Measurements from ENCODE around the gene SDR9C7. TPM values are rescaled to one million over a fixed set of nuclear protein-coding genes. Genes with fewer than 3 reads are reported as not detected.
"Not testable (repeated sequence)": the region's sequence is repeated elsewhere in the genome, so short reads cannot be mapped to it uniquely, and the experiment has no call there.

SDR9C7 gene
- total and polyA plus RNA-seq, 3 experiments from 2014 or later = not detected

DNA sequence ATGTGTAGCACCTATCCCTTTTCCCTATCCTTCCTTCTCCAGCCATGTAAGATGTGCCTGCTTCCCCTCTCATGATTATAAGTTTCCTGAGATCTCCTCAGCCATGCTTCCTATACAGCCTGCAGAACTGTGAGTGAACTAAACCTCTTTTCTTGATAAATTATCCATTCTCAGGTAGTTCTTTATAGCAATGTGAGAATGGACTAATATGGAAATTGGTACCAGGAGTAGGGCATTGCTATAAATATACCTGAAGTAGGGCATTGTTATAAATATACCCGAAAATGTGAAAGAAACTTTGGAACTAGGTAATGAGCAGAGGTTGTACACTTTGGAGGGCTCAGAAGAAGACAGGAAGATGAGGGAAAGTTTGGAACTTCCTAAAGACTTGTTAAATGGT lies 48.9 kb downstream of the SDR9C7 start:
- POLR2A ChIA-PET = no interaction called here
- no peaks in the 10 kb centered on the region for H3K36me3 ChIP-seq (ENCODE audit: insufficient read depth, low read length)
- H3K36me3 Mint-ChIP-seq = peaks cover 0 to 7% (median 0%) of the 10 kb centered on the region in 3 donors
- H3K27me3 Mint-ChIP-seq = peaks cover 33 to 59% of the 10 kb centered on the region in 2 donors
- peaks cover 20 to 40% (median 34%) of the 10 kb centered on the region in 5 donors for H3K9me3 Mint-ChIP-seq
- H3K4me3 ChIP-seq (ENCODE audit: low read length) = no peak overlapping the region
- no peak overlapping the region for H3K27ac Mint-ChIP-seq
- no peak overlapping the region for H3K27ac ChIP-seq (ENCODE audit: low read depth, low read length)
- no peaks in the 10 kb centered on the region for H3K9me3 ChIP-seq (ENCODE audit: low read length)
- no peak overlapping the region for H3K4me3 Mint-ChIP-seq
- CTCF ChIA-PET = no interaction called here
- H3K4me1 Mint-ChIP-seq = no peaks in the 10 kb centered on the region
- H3K27me3 ChIP-seq (ENCODE audit: insufficient read depth, low read length, poor library complexity, severe bottlenecking) = no peaks in the 10 kb centered on the region
- DNase-seq = no peak
- H3K4me1 ChIP-seq (ENCODE audit: insufficient read depth, low read length) = no peaks in the 10 kb centered on the region

DNA sequence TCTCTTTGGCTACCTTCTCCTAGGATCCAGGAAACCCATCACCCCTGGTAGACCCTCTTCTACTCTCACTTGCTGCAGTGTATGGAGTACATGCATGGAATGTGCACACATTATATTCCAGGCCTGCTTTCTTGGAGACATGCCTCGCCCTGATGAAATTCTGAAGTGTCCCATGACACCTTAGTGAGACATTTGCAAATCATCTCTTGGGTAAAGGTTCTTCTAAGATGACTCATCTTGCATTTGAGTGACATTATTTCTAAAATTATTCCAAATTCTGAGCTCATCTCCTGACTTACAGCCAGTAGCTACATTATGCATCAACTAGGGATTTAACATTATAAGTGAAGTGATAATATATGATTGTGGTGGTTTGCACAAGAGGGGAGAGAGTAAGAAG lies 49.8 kb downstream of the SDR9C7 start:
- DNase-seq = no peak
- no peaks in the 10 kb centered on the region for H3K4me1 ChIP-seq (ENCODE audit: insufficient read depth, low read length)
- H3K4me1 Mint-ChIP-seq = no peaks in the 10 kb centered on the region
- no peak overlapping the region for H3K27ac ChIP-seq (ENCODE audit: low read depth, low read length)
- no peak overlapping the region for H3K4me3 ChIP-seq (ENCODE audit: low read length)
- peaks cover 31 to 60% of the 10 kb centered on the region in 2 donors for H3K27me3 Mint-ChIP-seq
- ChIA-PET POLR2A (no interaction called here), CTCF (no interaction called here)
- no peaks in the 10 kb centered on the region for H3K36me3 ChIP-seq (ENCODE audit: insufficient read depth, low read length)
- no peaks in the 10 kb centered on the region for H3K9me3 ChIP-seq (ENCODE audit: low read length)
- peaks cover 0 to 7% (median 0%) of the 10 kb centered on the region in 3 donors for H3K36me3 Mint-ChIP-seq
- H3K4me3 Mint-ChIP-seq = no peak overlapping the region
- peaks cover 20 to 40% (median 34%) of the 10 kb centered on the region in 5 donors for H3K9me3 Mint-ChIP-seq
- no peak overlapping the region for H3K27ac Mint-ChIP-seq
- no peaks in the 10 kb centered on the region for H3K27me3 ChIP-seq (ENCODE audit: insufficient read depth, low read length, poor library complexity, severe bottlenecking)

DNA sequence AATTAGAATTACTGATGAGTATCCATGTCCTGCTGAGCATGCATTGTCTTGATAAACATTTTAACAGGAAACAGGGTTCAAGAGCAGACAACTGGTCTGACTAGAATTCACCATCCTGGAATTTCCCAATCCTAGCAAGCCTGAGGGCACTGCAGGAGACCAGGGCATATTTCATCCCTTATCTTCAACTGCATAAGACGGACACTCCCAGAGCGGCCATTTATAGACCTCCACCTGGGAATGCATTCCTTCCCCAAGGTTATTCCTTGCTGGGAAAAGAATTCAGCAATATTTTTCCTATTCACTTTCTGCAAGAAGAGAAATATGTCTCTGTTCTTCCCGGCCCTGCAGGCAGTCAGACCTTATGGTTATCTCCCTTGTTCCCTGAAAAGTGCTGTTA lies 51.8 kb downstream of the SDR9C7 start:
- H3K27me3 ChIP-seq (ENCODE audit: insufficient read depth, low read length, poor library complexity, severe bottlenecking); H3K4me3 ChIP-seq (ENCODE audit: low read length); H3K9me3 ChIP-seq (ENCODE audit: low read length); DNase-seq; H3K4me1 Mint-ChIP-seq; CTCF ChIA-PET; H3K4me3 Mint-ChIP-seq; H3K4me1 ChIP-seq (ENCODE audit: insufficient read depth, low read length); H3K27ac Mint-ChIP-seq; H3K36me3 Mint-ChIP-seq; H3K27ac ChIP-seq (ENCODE audit: low read depth, low read length); POLR2A ChIA-PET; H3K36me3 ChIP-seq (ENCODE audit: insufficient read depth, low read length): not testable (repeated sequence)
- H3K27me3 Mint-ChIP-seq = peaks cover 30 to 54% of the 10 kb centered on the region in 2 donors
- peaks cover 20 to 39% (median 34%) of the 10 kb centered on the region in 5 donors for H3K9me3 Mint-ChIP-seq

DNA sequence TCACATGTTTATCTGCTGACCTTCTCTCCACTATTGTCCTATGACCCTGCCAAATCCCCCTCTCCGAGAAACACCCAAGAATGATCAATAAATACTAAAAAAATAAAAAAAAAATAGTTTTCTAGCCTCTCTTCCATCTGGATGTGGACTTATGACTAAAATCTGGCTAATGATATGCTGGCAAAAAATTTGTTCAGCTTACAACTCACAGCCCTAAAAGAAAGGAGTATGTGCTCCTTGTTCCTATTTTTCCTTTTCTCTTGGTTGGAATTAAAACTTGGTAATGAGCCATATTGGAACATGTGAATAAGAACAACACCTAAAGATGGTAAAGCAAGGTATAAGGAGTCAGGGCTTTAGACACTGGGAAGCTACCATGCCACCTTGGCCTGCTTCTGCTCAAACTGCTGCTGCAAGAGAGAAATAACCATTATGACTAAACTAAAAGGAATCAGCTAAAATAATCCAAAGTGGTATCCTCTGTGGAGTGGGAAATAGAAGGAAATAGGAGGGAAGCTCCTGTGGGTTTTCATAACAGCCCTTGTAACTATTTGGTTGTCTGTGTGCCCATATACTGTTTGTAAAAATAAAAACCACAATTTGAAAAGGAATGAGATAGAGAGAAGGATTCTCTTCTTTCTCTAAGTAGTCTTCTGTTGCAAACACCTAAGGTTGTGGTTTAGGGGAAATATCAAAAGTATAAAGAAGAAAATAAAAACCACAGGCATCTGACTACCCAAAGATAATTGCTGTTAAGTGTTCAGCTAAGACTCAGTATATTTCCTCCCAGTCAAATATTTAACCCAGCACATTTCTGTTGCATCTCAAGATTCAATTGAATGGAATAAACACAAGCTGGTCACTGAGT lies 53.8 kb downstream of the SDR9C7 start:
- CTCF ChIA-PET = no interaction called here
- no peak overlapping the region for H3K4me3 Mint-ChIP-seq
- Histone ChIP-seq H3K9me3 (ENCODE audit: low read length) (no peaks in the 10 kb centered on the region), H3K27me3 (ENCODE audit: insufficient read depth, low read length, poor library complexity, severe bottlenecking) (no peaks in the 10 kb centered on the region), H3K4me1 (ENCODE audit: insufficient read depth, low read length) (no peaks in the 10 kb centered on the region), H3K4me3 (ENCODE audit: low read length) (no peak overlapping the region), H3K27ac (ENCODE audit: low read depth, low read length) (no peak overlapping the region), H3K36me3 (ENCODE audit: insufficient read depth, low read length) (no peaks in the 10 kb centered on the region)
- peaks cover 0 to 4% (median 0%) of the 10 kb centered on the region in 3 donors for H3K36me3 Mint-ChIP-seq
- H3K27ac Mint-ChIP-seq = no peak overlapping the region
- H3K4me1 Mint-ChIP-seq = no peaks in the 10 kb centered on the region
- peaks cover 16 to 27% (median 21%) of the 10 kb centered on the region in 5 donors for H3K9me3 Mint-ChIP-seq
- no peak for DNase-seq
- H3K27me3 Mint-ChIP-seq = peaks cover 38 to 50% of the 10 kb centered on the region in 2 donors
- POLR2A ChIA-PET = no interaction called here

DNA sequence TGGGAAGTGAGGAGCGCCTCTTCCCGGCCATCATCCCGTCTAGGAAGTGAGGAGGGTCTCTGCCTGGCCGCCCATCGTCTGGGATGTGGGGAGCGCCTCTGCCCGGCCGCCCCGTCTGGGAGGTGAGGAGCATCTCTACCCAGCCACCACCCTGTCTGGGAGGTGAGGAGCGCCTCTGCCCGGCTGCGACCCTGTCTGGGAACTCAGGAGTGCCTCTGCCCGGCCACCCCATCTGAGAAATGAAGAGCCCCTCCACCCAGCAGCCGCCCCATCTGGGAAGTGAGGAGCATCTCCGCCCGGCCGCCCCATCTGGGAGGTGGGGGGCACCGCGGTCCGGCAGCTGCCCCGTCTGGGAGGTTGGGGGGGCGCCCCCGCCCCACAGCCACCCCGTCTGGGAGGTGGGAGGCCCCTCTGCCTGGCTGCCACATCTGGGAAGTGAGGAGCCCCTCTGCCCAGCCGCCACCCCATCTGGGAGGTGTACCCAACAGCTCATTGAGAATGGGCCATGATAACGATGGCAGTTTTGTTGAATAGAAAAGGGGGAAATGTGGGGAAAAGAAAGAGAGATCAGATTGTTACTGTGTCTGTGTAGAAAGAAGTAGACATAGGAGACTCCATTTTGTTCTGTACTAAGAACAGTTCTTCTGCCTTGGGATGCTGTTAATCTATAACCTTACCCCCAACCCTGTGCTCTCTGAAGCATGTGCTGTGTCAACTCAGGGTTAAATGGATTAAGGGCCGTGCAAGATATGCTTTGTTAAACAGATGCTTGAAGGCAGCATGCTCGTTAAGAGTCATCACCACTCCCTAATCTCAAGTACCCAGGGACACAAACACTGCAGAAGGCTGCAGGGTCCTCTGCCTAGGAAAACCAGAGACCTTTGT lies 54.7 kb downstream of the SDR9C7 start:
- peaks cover 34 to 50% of the 10 kb centered on the region in 2 donors for H3K27me3 Mint-ChIP-seq
- POLR2A ChIA-PET; H3K4me1 Mint-ChIP-seq; H3K36me3 ChIP-seq (ENCODE audit: insufficient read depth, low read length); DNase-seq; CTCF ChIA-PET; H3K27ac ChIP-seq (ENCODE audit: low read depth, low read length); H3K27me3 ChIP-seq (ENCODE audit: insufficient read depth, low read length, poor library complexity, severe bottlenecking); H3K4me3 ChIP-seq (ENCODE audit: low read length); H3K36me3 Mint-ChIP-seq; H3K9me3 ChIP-seq (ENCODE audit: low read length); H3K27ac Mint-ChIP-seq; H3K4me3 Mint-ChIP-seq; H3K4me1 ChIP-seq (ENCODE audit: insufficient read depth, low read length): not testable (repeated sequence)
- H3K9me3 Mint-ChIP-seq = peaks cover 16 to 23% (median 21%) of the 10 kb centered on the region in 5 donors

DNA sequence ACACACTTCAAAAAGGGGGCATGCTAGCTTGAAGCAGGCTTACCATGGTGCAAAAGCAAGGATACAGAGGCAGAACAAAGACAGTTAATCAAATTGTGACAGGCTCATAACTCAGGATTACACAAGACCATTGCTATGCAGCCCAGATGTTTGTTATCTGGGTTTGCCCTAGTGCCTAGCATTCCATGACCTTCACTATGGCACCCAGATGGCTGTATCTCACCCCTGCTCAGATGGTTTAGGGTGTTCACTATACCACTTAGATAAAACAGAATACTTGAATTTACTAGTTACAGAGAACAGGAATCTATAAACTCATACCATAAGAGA lies 56.2 kb downstream of the SDR9C7 start:
- CTCF ChIA-PET = no interaction called here

DNA sequence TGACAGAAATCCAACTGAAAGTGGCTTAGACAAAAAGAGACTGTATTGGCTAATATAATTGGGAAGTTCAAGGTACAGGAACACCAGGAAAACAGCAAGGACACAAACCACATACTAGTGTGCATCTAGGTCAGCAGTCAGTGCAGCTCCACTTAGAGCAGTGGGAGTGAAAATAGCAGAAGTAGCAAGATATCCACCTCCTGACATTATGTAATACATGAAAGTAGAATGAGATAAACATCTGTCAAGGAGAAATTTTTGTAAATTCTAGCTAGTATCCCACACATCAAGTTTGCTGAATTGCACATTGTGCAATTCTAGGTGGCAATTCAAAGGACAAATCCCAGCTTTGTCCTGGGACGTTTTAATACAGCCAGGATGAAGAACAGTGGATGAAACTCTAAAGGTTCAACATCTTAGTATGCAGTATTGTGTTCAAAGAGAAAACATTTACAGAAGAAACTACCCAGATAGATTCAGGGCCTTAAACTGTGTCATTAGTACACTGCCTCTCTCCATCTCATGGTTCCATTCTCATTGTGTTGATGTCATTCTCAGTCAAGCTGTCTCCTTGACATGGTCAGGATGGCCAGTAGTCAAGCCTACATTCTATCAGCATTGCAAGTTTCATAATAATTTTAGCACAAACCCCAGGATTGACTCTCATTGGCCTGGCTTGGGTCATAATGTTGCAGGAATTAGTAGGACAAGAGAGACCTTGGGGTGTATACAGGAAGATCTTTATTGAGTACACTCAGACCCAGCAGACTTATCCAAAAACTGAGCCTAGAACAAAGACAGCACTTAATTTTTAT lies 56.8 kb downstream of the SDR9C7 start:
- H3K36me3 Mint-ChIP-seq = peaks cover 0 to 4% (median 0%) of the 10 kb centered on the region in 3 donors
- POLR2A ChIA-PET = no interaction called here
- H3K4me3 Mint-ChIP-seq = no peak overlapping the region
- CTCF ChIA-PET = no interaction called here
- peaks cover 9 to 15% (median 12%) of the 10 kb centered on the region in 5 donors for H3K9me3 Mint-ChIP-seq
- H3K4me1 Mint-ChIP-seq = no peaks in the 10 kb centered on the region
- no peaks in the 10 kb centered on the region for H3K36me3 ChIP-seq (ENCODE audit: insufficient read depth, low read length)
- no peaks in the 10 kb centered on the region for H3K27me3 ChIP-seq (ENCODE audit: insufficient read depth, low read length, poor library complexity, severe bottlenecking)
- H3K27ac ChIP-seq (ENCODE audit: low read depth, low read length) = no peak overlapping the region
- no peak for DNase-seq
- H3K4me1 ChIP-seq (ENCODE audit: insufficient read depth, low read length) = no peaks in the 10 kb centered on the region
- H3K9me3 ChIP-seq (ENCODE audit: low read length) = no peaks in the 10 kb centered on the region
- H3K27me3 Mint-ChIP-seq = peaks cover 29 to 38% of the 10 kb centered on the region in 2 donors
- H3K4me3 ChIP-seq (ENCODE audit: low read length) = no peak overlapping the region
- H3K27ac Mint-ChIP-seq = no peak overlapping the region

More for the DNA sequence above, 56.2 kb downstream of the SDR9C7 start:
- no peaks in the 10 kb centered on the region for H3K36me3 ChIP-seq (ENCODE audit: insufficient read depth, low read length)
- H3K4me3 ChIP-seq (ENCODE audit: low read length) = no peak overlapping the region
- Mint-ChIP-seq H3K4me1 (no peaks in the 10 kb centered on the region), H3K4me3 (no peak overlapping the region), H3K27ac (no peak overlapping the region), H3K9me3 (peaks cover 13 to 16% (median 15%) of the 10 kb centered on the region in 5 donors), H3K36me3 (peaks cover 0 to 4% (median 0%) of the 10 kb centered on the region in 3 donors), H3K27me3 (peaks cover 29 to 38% of the 10 kb centered on the region in 2 donors)
- no peak for DNase-seq
- no peak overlapping the region for H3K27ac ChIP-seq (ENCODE audit: low read depth, low read length)
- H3K4me1 ChIP-seq (ENCODE audit: insufficient read depth, low read length) = no peaks in the 10 kb centered on the region
- POLR2A ChIA-PET = no interaction called here
- no peaks in the 10 kb centered on the region for H3K9me3 ChIP-seq (ENCODE audit: low read length)
- no peaks in the 10 kb centered on the region for H3K27me3 ChIP-seq (ENCODE audit: insufficient read depth, low read length, poor library complexity, severe bottlenecking)
